IPS-20b (cell line): ENCODE data around the gene TP53.
"Not testable (repeated sequence)": the region's sequence is repeated elsewhere in the genome, so short reads cannot be mapped to it uniquely, and the experiment has no call there.

ENCODE experiments used
- H3K27ac ChIP-seq: one replicate; pipeline ENCODE4 v1.5.1; 2013; ENCODE audit warnings: low read length
- H3K27me3 ChIP-seq: 2 replicates; pipeline ENCODE4 v1.6.1; 2013; ENCODE audit warnings: mild to moderate bottlenecking, low read length, inconsistent platforms; ENCODE audit not compliant: insufficient read depth
- H3K36me3 ChIP-seq: 2 replicates; pipeline ENCODE4 v1.6.1; 2013; ENCODE audit warnings: low read depth, mild to moderate bottlenecking, inconsistent platforms, low read length, moderate library complexity; ENCODE audit not compliant: insufficient read depth
- H3K4me1 ChIP-seq: 2 replicates; pipeline ENCODE4 v1.6.1; 2013; ENCODE audit warnings: mild to moderate bottlenecking, control low read depth, inconsistent platforms, low read length, moderate library complexity; ENCODE audit not compliant: insufficient read depth
- H3K4me3 ChIP-seq: 2 replicates; pipeline ENCODE4 v1.5.1; 2013; ENCODE audit warnings: mild to moderate bottlenecking, low read length, inconsistent platforms
- H3K9ac ChIP-seq: 2 replicates; pipeline ENCODE4 v1.6.1; 2013; ENCODE audit warnings: low read depth, mild to moderate bottlenecking, inconsistent platforms, low read length, moderate library complexity
- H3K9me3 ChIP-seq: 2 replicates; pipeline ENCODE4 v1.6.1; 2013; ENCODE audit warnings: mild to moderate bottlenecking, low read depth, low read length, inconsistent platforms; ENCODE audit not compliant: insufficient read depth

Gene TP53

GRCh38 chr17:7641635-7642034 is 45.7 kb downstream of the TP53 start:
- H3K4me1 ChIP-seq, H3K9me3 ChIP-seq, H3K27ac ChIP-seq, H3K27me3 ChIP-seq, H3K4me3 ChIP-seq, H3K36me3 ChIP-seq, H3K9ac ChIP-seq: not testable (repeated sequence)

- H3K4me3 ChIP-seq, result no peak overlapping the region
- no peaks in the 10 kb centered on the region for H3K9me3 ChIP-seq
- H3K4me1 ChIP-seq, result peaks cover 6% of the 10 kb centered on the region; the same call in 1 of the 2 replicates
- H3K36me3 ChIP-seq, result no peaks in the 10 kb centered on the region
- H3K27ac ChIP-seq, result no peak overlapping the region
- H3K27me3 ChIP-seq, result no peaks in the 10 kb centered on the region; the same call in 1 of the 2 replicates
- no peak overlapping the region for H3K9ac ChIP-seq
Observed at GRCh38 chr17:7640783-7641182, 46.5 kb downstream of the TP53 start.

- no peaks in the 10 kb centered on the region for H3K9me3 ChIP-seq
- H3K4me1 ChIP-seq, result peaks cover 6% of the 10 kb centered on the region; the same call in 1 of the 2 replicates
- H3K9ac ChIP-seq, result peak overlapping the region; percentile 21; the same call in 1 of the 2 replicates
- H3K36me3 ChIP-seq, result no peaks in the 10 kb centered on the region
- H3K27me3 ChIP-seq, result no peaks in the 10 kb centered on the region
- no peak overlapping the region for H3K27ac ChIP-seq
- H3K4me3 ChIP-seq, result no peak overlapping the region
Observed at GRCh38 chr17:7636163-7636562, 51.1 kb downstream of the TP53 start.

GRCh38 chr17:7634384-7634783 is 52.9 kb downstream of the TP53 start:
- Histone ChIP-seq H3K9me3 (no peaks in the 10 kb centered on the region), H3K4me1 (peaks cover 6% of the 10 kb centered on the region; the same call in 1 of the 2 replicates), H3K9ac (no peak overlapping the region; the same call in 1 of the 2 replicates), H3K27me3 (no peaks in the 10 kb centered on the region), H3K4me3 (no peak overlapping the region), H3K36me3 (no peaks in the 10 kb centered on the region), H3K27ac (no peak overlapping the region)

- H3K4me1 ChIP-seq, result peaks cover 6% of the 10 kb centered on the region; the same call in 1 of the 2 replicates
- H3K4me3 ChIP-seq, result no peak overlapping the region
- no peaks in the 10 kb centered on the region for H3K9me3 ChIP-seq
- H3K9ac ChIP-seq, result no peak overlapping the region
- H3K27me3 ChIP-seq, result no peaks in the 10 kb centered on the region
- no peak overlapping the region for H3K27ac ChIP-seq
- H3K36me3 ChIP-seq, result no peaks in the 10 kb centered on the region
Observed at GRCh38 chr17:7633093-7633492, 54.2 kb downstream of the TP53 start.

- no peaks in the 10 kb centered on the region for H3K36me3 ChIP-seq
- no peaks in the 10 kb centered on the region for H3K27me3 ChIP-seq
- H3K4me3 ChIP-seq, result no peak overlapping the region
- peaks cover 6% of the 10 kb centered on the region; the same call in 1 of the 2 replicates for H3K4me1 ChIP-seq
- H3K27ac ChIP-seq, result no peak overlapping the region
- H3K9ac ChIP-seq, result no peak overlapping the region
- H3K9me3 ChIP-seq, result no peaks in the 10 kb centered on the region
Observed at GRCh38 chr17:7632492-7632894, 54.8 kb downstream of the TP53 start.

- Histone ChIP-seq H3K36me3 (no peaks in the 10 kb centered on the region), H3K4me3 (no peak overlapping the region), H3K27ac (no peak overlapping the region), H3K27me3 (no peaks in the 10 kb centered on the region), H3K4me1 (peaks cover 7% of the 10 kb centered on the region; the same call in 1 of the 2 replicates), H3K9me3 (no peaks in the 10 kb centered on the region), H3K9ac (no peak overlapping the region)
Observed at GRCh38 chr17:7631398-7632380, 55.6 kb downstream of the TP53 start.

- H3K9ac ChIP-seq, result no peak within 1 kb of the TSS
- H3K27ac ChIP-seq, result no peak within 1 kb of the TSS
- H3K4me1 ChIP-seq, result peaks cover 6% of the 10 kb centered on the region; the same call in 1 of the 2 replicates
- H3K9me3 ChIP-seq, result no peaks in the 10 kb centered on the region
- H3K27me3 ChIP-seq, result no peaks in the 10 kb centered on the region
- H3K4me3 ChIP-seq, result no peak within 1 kb of the TSS
- H3K36me3 ChIP-seq, result peaks cover 8% of the 10 kb centered on the region; the same call in 1 of the 2 replicates
Observed at GRCh38 chr17:7629939-7630571, 57.2 kb downstream of the TP53 start, which contains the start of gene SHBG. Gene SHBG, plus strand, starts transcription at chr17:7630135. Its CDS starts 38 bp downstream, at chr17:7630173.

GRCh38 chr17:7627250-7628121 is 59.8 kb downstream of the TP53 start, which contains the start of gene SAT2:
Gene SAT2, minus strand, starts transcription at chr17:7627821. Its CDS starts 186 bp downstream, at chr17:7627635.
- H3K27ac ChIP-seq, result peak within 1 kb of the TSS; percentile 96

GRCh38 chr17:7626956-7627249 is 60.4 kb downstream of the TP53 start:
- Histone ChIP-seq H3K4me1 (peaks cover 6% of the 10 kb centered on the region; the same call in 1 of the 2 replicates), H3K27ac (peak overlapping the region; percentile 96), H3K9me3 (no peaks in the 10 kb centered on the region), H3K27me3 (no peaks in the 10 kb centered on the region), H3K36me3 (peaks cover 8% of the 10 kb centered on the region; the same call in 1 of the 2 replicates), H3K9ac (peak overlapping the region; percentile 96), H3K4me3 (peak overlapping the region; percentile 80)

More at GRCh38 chr17:7627250-7628121, 59.8 kb downstream of the TP53 start, which contains the start of gene SAT2:
- no peaks in the 10 kb centered on the region for H3K9me3 ChIP-seq
- H3K9ac ChIP-seq, result peak within 1 kb of the TSS; percentile 96
- no peaks in the 10 kb centered on the region for H3K27me3 ChIP-seq
- peaks cover 8% of the 10 kb centered on the region; the same call in 1 of the 2 replicates for H3K36me3 ChIP-seq
- peaks cover 6% of the 10 kb centered on the region; the same call in 1 of the 2 replicates for H3K4me1 ChIP-seq
- peak within 1 kb of the TSS; percentile 80 for H3K4me3 ChIP-seq

GRCh38 chr17:7626307-7626706 is 61.0 kb downstream of the TP53 start:
- peaks cover 6% of the 10 kb centered on the region; the same call in 1 of the 2 replicates for H3K4me1 ChIP-seq
- peak overlapping the region; percentile 80; the same call in 1 of the 2 replicates for H3K4me3 ChIP-seq
- no peaks in the 10 kb centered on the region for H3K9me3 ChIP-seq
- H3K27me3 ChIP-seq, result no peaks in the 10 kb centered on the region
- peak overlapping the region; percentile 96; the same call in 1 of the 2 replicates for H3K9ac ChIP-seq
- H3K36me3 ChIP-seq, result peaks cover 8% of the 10 kb centered on the region; the same call in 1 of the 2 replicates
- no peak overlapping the region for H3K27ac ChIP-seq
